GM21360 (cell line): ENCODE data around the gene TNNC1.

ENCODE experiments used
- ATAC-seq: cut with Tn5 transposase; IDR thresholded peaks from one replicate; pipeline ENCODE4 v1.9.1; 2021; ENCODE audit warnings: mild to moderate bottlenecking, moderate library complexity; ENCODE audit not compliant: unreplicated experiment

TNNC1 gene

GRCh38 chr3:52453496-52454249 is at the start of gene TNNC1:
Gene TNNC1, minus strand, starts transcription at chr3:52454041. Its CDS starts 26 bp downstream, at chr3:52454015.
- no peak for ATAC-seq

DNA sequence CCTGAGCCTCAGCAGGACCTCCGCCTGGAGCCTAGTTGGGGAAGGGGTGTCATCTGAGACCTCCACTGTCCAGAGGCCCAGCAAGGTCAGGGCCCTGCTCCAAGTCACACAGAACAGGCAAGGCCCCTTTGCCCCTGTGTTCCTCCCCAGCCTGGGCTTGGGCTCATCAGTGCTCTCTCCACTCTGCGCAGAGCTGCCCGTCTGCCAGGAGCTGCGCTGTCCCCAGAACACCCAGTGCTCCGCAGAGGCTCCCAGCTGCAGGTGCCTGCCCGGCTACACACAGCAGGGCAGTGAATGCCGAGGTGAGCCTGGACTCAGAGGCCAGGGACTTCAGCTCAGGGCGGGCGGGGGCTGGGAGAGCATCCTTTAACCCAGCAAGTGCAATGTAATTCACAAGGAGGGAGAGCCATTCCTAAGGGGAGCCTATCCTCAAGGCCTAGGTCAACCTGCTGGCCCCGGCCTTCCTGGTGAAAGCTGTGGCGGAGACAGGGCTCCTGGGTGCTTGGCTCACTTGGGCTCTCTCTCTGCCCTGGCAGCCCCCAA is 49.0 kb upstream of the TNNC1 start:
- ATAC-seq: no peak

GRCh38 chr3:52502001-52502400 is 48.2 kb upstream of the TNNC1 start:
- no peak for ATAC-seq

GRCh38 chr3:52501046-52501445 is 47.2 kb upstream of the TNNC1 start:
- no peak for ATAC-seq

GRCh38 chr3:52498137-52499054 is 44.6 kb upstream of the TNNC1 start:
- no peak for ATAC-seq

- no peak for ATAC-seq
Measured at GRCh38 chr3:52495777-52496602, 42.1 kb upstream of the TNNC1 start.

- no peak for ATAC-seq
Measured at GRCh38 chr3:52494886-52495495, 41.1 kb upstream of the TNNC1 start, which contains the start of gene STAB1. Gene STAB1, plus strand, starts transcription at chr3:52495338. Its CDS starts 76 bp downstream, at chr3:52495414.

DNA sequence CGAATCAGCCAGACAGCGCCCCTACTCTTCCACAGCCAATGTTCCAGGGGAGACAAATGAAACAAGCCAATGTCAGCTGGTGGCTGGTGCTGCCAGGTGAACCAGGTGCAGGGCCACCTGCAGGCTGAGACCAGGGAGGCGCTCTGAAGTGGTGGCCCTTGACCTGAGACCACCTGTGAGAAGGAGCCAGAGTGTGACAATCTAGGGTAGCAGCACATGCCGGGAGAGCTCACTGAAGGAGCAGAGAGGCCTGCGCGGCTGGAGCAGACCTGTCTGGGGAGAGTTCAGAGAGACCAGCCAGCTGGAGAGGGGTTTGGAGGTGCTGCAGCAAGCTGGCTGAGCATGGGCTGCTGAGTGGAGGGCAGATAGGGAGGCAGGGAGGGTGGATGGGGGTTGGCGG is 40.6 kb upstream of the TNNC1 start:
- no peak for ATAC-seq

DNA sequence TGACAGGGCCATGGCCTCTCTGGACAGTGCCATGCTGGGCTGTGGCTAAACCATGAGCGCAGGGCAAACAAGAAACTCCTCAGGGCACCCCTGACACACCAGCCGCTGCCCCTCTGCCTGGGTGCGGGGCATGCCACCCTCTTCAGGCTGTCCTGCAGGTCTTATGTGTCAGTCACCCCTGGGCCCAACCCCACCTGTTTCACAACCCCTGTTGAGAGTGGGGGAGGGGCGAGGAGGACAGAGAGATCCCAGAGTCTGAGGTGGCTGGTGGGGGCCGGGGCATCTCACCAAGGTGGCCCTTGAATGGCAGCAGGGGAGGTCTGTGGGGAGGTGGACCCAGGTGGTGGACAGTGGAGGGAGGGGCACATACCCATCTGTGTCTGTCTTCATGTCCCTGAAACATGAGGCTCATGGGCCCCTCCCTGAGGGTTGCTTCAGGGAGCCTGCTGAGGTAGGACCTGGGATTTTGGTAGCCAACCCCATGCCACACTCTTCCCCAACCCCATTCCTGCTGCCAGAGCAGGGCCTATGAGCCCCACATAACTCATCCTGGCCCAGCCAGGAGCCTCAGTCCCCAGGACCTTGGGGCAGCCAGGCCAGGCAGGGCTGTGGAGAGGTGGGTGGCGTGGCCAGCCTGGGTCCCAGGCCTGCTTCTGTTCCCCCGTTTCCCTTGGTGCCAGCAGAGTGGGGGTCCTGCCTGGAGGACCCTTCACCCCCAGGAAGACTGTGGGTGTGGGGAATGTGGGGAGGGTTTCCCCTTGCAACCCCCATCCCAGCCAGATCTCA is 39.6 kb upstream of the TNNC1 start:
- ATAC-seq: no peak

- no peak for ATAC-seq
Measured at GRCh38 chr3:52492059-52492458, 38.2 kb upstream of the TNNC1 start.

GRCh38 chr3:52490939-52491526 is 37.2 kb upstream of the TNNC1 start:
- no peak for ATAC-seq

GRCh38 chr3:52490035-52490938 is 36.4 kb upstream of the TNNC1 start:
- ATAC-seq: no peak

DNA sequence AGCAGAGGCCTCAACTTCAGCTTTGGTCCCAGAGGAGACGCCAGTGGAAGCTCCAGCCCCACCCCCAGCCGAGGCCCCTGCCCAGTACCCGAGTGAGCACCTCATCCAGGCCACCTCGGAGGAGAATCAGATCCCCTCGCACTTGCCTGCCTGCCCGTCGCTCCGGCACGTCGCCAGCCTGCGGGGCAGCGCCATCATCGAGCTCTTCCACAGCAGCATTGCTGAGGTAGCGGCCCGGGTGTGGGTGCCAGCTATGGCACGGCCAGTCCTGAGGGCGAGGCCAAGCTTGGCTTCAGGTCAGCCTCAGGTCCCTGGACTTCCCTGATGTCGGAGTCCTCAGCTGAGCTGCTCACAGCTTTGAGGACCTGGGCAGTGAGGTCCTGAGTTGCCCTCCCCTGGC is 35.6 kb upstream of the TNNC1 start:
- no peak for ATAC-seq

DNA sequence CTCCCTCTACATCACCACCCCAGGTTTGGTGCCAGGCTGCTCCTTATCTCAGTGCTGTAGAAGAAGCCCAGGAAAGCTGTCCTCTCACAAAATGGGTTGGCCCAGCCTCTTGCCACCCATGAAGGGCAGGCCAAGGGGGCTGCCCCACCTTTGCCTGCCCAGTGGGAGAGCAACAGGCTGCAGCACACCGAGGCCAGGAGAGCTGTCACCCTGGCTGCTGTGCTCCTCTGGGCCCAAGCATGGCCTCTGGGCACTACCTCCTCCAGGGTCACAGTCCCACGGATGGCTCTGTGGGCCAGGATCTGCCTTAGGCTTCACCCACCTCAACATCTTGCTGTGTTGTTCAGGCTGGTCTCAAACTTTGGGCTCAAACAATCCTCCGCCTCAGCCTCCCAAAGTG is 34.9 kb upstream of the TNNC1 start:
- no peak for ATAC-seq

GRCh38 chr3:52487788-52488691 is 34.2 kb upstream of the TNNC1 start:
- ATAC-seq: no peak

DNA sequence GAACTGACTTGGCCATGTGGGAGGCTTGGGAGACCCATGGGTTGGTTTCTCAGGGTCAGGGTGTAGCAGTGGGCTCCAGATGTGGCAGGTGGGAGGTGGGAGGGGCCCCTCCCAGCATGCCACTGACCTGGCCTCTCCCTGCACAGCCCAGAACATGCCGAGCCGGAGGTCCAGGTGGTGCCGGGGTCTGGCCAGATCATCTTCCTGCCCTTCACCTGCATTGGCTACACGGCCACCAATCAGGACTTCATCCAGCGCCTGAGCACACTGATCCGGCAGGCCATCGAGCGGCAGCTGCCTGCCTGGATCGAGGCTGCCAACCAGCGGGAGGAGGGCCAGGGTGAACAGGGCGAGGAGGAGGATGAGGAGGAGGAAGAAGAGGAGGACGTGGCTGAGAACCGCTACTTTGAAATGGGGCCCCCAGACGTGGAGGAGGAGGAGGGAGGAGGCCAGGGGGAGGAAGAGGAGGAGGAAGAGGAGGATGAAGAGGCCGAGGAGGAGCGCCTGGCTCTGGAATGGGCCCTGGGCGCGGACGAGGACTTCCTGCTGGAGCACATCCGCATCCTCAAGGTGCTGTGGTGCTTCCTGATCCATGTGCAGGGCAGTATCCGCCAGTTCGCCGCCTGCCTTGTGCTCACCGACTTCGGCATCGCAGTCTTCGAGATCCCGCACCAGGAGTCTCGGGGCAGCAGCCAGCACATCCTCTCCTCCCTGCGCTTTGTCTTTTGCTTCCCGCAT is 33.4 kb upstream of the TNNC1 start:
- no peak for ATAC-seq
